ENCODE results near the gene MLLT6. TPM values are rescaled to one million over a fixed set of nuclear protein-coding genes. Genes with fewer than 3 reads are reported as not detected.

Gene MLLT6
- total RNA-seq, result 100 to 1,000 TPM; 263 to 315 (median 286) TPM

DNA sequence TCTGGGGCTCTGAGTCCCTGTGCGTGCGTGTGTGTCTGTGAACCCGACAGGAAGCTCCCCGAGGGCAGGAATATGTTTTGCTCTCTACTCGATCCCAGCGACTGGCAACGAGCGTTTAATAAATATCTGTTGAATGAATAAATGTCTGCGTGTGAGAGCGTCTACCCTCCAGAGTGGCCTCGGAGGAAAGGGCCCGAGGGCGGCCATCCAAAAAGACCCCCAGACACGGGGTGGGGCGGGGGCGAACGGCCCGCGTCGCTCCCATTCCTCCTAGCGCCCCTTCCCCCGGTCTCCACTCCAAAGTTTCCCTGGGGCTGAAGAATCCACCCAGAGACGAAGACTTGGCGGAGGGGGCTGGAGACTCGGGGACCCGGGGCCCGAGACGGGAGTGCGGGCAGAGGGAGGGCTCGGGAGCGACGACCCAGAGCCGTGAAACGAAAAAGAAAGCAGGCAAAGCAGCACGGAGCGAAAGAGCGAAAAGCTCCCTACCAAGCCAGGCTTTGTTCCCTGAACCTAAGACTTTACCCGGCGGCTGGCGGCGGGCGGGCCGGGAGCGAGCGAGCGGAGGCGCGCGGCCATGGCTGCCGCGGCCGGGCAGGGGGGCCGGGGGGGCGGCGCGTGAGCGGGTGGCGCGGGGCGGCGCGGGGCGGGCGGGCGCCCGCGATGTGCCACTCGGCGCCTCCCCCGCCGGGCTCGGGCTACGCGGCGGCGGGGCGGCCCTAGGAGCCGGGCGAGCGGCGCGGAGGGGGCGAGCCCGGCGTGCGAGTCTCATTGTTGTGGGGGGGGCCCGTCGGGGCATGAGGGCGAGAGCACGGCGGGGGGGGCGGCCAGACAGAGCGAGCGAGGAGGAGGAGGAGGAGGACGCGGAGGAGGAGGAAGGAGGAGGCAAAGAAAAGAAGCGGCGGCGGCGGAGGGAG is at the start of gene MLLT6:
Gene MLLT6 (plus strand): TSS at position 668 of the 917 bp plus-strand sequence. CDS start 360 bp downstream, outside the sequence.
- Mint-ChIP-seq H3K4me1 (ENCODE audit: low read depth) (peaks cover 44% of the 10 kb centered on the region), H3K27me3 (ENCODE audit: low read depth) (no peaks in the 10 kb centered on the region), H3K36me3 (ENCODE audit: insufficient read depth) (peaks cover 25% of the 10 kb centered on the region), H3K9me3 (peaks cover 5% of the 10 kb centered on the region), H3K4me3 (peak within 1 kb of the TSS; percentile 97)
- DNase-seq, result peak; percentile 88
- ATAC-seq, result peak; percentile 9 to 11

- Mint-ChIP-seq H3K4me3 (peak overlapping the region; percentile 54), H3K27me3 (ENCODE audit: low read depth) (peaks cover 32% of the 10 kb centered on the region), H3K36me3 (ENCODE audit: insufficient read depth) (no peaks in the 10 kb centered on the region), H3K4me1 (ENCODE audit: low read depth) (peaks cover 14% of the 10 kb centered on the region), H3K9me3 (no peaks in the 10 kb centered on the region)
- ATAC-seq (no peak), DNase-seq (no peak)
These were observed 47.9 kb upstream of the MLLT6 start for GRCh38 chr17:38656959-38657823.

GRCh38 chr17:38657824-38658740 is 47.0 kb upstream of the MLLT6 start:
- Mint-ChIP-seq H3K9me3 (no peaks in the 10 kb centered on the region), H3K27me3 (ENCODE audit: low read depth) (peaks cover 36% of the 10 kb centered on the region), H3K4me1 (ENCODE audit: low read depth) (peaks cover 14% of the 10 kb centered on the region), H3K4me3 (peak overlapping the region; percentile 29), H3K36me3 (ENCODE audit: insufficient read depth) (no peaks in the 10 kb centered on the region)
- DNase-seq (no peak), ATAC-seq (no peak)

DNA sequence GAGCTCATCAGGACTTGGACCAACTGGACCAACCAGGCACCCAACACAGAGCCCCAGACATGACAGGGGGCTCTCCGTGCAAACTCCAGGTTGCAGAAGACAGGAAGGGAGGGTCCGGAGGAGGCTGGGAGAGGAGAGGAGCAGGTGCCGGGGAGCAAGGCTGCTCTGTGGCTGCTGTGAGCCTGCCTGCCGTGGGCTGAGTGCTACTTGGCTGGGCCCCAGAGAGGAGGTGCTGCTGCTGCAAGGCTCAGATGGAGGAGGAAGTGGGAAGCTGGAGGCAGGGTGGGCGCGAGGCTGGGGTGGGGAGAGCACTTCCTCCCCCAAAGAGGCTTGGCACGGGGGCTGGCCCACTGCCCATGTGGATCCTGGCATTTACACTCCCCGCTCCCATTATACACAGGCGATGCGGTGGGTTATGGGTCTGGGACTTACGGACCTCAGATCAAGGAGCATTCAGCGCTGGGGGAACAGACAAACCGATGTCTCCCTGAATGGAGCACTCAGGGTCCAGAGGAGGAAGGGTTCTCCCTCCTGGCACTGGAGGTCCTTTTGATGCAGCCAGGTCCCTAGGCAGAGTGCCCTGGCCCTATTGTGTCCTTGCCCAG is 46.2 kb upstream of the MLLT6 start:
- Mint-ChIP-seq H3K9me3 (no peaks in the 10 kb centered on the region), H3K4me3 (no peak overlapping the region), H3K36me3 (ENCODE audit: insufficient read depth) (no peaks in the 10 kb centered on the region), H3K4me1 (ENCODE audit: low read depth) (peaks cover 13% of the 10 kb centered on the region), H3K27me3 (ENCODE audit: low read depth) (peaks cover 33% of the 10 kb centered on the region)
- ATAC-seq (no peak), DNase-seq (no peak)

GRCh38 chr17:38659415-38659814 is 45.7 kb upstream of the MLLT6 start:
- no peak for ATAC-seq
- Mint-ChIP-seq H3K4me1 (ENCODE audit: low read depth) (peaks cover 7% of the 10 kb centered on the region), H3K4me3 (no peak overlapping the region)

DNA sequence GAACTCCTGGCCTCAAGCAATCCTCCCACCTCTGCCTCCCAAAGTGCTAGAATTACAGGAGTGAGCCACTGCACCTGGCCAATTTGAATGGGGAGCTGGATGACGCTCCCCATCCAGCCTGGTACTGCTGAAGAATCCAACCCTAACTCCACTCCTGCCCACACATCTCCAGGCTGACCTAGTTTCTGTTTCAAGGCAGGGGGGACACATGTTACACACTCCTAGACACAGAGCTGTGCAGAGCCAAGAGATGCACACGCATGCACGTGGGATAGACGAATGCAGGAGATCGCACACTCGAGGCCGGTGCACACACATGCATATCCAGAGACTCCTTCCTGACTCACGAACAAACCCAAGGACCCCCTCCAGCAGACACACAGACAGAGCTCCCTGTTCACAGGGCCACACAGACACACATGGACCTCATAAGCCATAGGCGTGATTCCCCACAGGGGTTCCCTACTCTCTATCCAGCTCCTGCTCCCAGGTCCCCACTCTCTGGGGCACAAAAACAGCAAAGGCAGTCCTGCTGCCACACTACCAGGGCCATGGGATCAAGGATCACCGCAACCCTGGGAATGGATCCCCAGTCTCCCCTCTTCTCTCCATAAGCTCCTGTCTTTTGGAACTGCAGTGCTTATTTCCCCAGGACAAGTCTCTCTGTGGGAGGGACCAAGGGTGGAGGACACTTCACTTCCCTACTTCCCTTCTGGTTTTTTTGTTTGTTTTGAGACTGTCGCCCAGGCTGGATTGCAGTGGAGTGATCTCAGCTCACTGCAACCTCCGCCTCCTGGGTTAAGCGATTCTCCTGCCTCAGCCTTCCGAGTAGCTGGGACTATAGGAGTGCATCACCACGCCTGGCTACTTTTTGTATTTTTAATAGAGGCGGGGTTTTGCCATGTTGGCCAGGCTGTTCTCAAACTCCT is 44.7 kb upstream of the MLLT6 start:
- DNase-seq (no peak), ATAC-seq (no peak)
- H3K4me1 Mint-ChIP-seq (ENCODE audit: low read depth), result peaks cover 2% of the 10 kb centered on the region
- no peaks in the 10 kb centered on the region for H3K9me3 Mint-ChIP-seq
- H3K27me3 Mint-ChIP-seq (ENCODE audit: low read depth), result peaks cover 34% of the 10 kb centered on the region
- H3K36me3 Mint-ChIP-seq (ENCODE audit: insufficient read depth), result no peaks in the 10 kb centered on the region
- no peak overlapping the region for H3K4me3 Mint-ChIP-seq

More at GRCh38 chr17:38659415-38659814, 45.7 kb upstream of the MLLT6 start:
- Mint-ChIP-seq H3K9me3 (no peaks in the 10 kb centered on the region), H3K27me3 (ENCODE audit: low read depth) (peaks cover 34% of the 10 kb centered on the region), H3K36me3 (ENCODE audit: insufficient read depth) (no peaks in the 10 kb centered on the region)
- DNase-seq, result no peak

GRCh38 chr17:38663125-38663751 is 41.8 kb upstream of the MLLT6 start:
- H3K4me3 Mint-ChIP-seq, result no peak overlapping the region
- ATAC-seq (peak; percentile 69 to 76), DNase-seq (peak; percentile 34)
- H3K9me3 Mint-ChIP-seq, result no peaks in the 10 kb centered on the region
- peaks cover 32% of the 10 kb centered on the region for H3K27me3 Mint-ChIP-seq (ENCODE audit: low read depth)
- peaks cover 4% of the 10 kb centered on the region for H3K4me1 Mint-ChIP-seq (ENCODE audit: low read depth)
- H3K36me3 Mint-ChIP-seq (ENCODE audit: insufficient read depth), result no peaks in the 10 kb centered on the region

DNA sequence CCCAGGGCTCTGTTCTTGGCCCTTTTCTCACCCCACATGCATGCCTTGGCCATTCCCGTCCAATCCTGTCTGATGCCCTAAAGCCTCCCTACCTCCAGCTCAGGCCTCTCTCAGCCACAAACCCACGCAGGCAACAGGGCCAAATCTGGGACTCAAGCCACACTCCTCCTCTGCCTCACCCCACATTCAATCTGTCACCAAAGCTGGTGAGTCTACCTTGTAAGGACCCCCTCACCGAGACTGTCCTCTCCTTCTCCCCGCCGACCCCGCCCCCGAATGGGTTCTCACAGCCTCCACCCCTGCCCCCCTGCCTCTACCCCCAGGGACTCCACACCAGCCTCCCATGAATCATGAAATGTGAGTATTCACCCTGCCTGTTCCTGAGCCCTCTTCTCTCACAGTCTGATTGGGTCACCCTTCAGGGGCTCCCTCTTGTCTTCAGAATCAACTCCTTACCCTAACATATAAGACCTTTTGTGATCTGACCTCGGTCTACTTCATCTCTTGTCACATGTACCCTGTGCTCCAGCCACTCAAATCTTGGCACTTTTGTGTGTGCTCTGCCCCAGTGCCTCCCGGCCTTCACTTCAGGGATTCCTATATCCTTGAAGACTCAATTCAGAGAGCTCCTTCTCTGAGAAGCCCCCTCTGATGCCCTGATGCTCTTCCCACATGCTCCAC is 41.0 kb upstream of the MLLT6 start:
- H3K4me3 Mint-ChIP-seq, result no peak overlapping the region
- ATAC-seq (no peak), DNase-seq (no peak)
- H3K27me3 Mint-ChIP-seq (ENCODE audit: low read depth), result peaks cover 38% of the 10 kb centered on the region
- H3K36me3 Mint-ChIP-seq (ENCODE audit: insufficient read depth), result no peaks in the 10 kb centered on the region
- peaks cover 1% of the 10 kb centered on the region for H3K4me1 Mint-ChIP-seq (ENCODE audit: low read depth)
- no peaks in the 10 kb centered on the region for H3K9me3 Mint-ChIP-seq

GRCh38 chr17:38667099-38667786 is 37.8 kb upstream of the MLLT6 start:
- H3K9me3 Mint-ChIP-seq, result no peaks in the 10 kb centered on the region
- H3K4me1 Mint-ChIP-seq (ENCODE audit: low read depth), result peaks cover 15% of the 10 kb centered on the region
- H3K4me3 Mint-ChIP-seq, result no peak overlapping the region
- peak; percentile 45 to 74 for ATAC-seq
- DNase-seq, result peak; percentile 40
- H3K27me3 Mint-ChIP-seq (ENCODE audit: low read depth), result peaks cover 64% of the 10 kb centered on the region
- H3K36me3 Mint-ChIP-seq (ENCODE audit: insufficient read depth), result no peaks in the 10 kb centered on the region

- H3K27me3 Mint-ChIP-seq (ENCODE audit: low read depth), result peaks cover 64% of the 10 kb centered on the region
- no peak overlapping the region for H3K4me3 Mint-ChIP-seq
- H3K9me3 Mint-ChIP-seq, result no peaks in the 10 kb centered on the region
- no peaks in the 10 kb centered on the region for H3K36me3 Mint-ChIP-seq (ENCODE audit: insufficient read depth)
- ATAC-seq, result no peak
- H3K4me1 Mint-ChIP-seq (ENCODE audit: low read depth), result peaks cover 17% of the 10 kb centered on the region
- no peak for DNase-seq
These were observed 37.3 kb upstream of the MLLT6 start for GRCh38 chr17:38667787-38668122.

DNA sequence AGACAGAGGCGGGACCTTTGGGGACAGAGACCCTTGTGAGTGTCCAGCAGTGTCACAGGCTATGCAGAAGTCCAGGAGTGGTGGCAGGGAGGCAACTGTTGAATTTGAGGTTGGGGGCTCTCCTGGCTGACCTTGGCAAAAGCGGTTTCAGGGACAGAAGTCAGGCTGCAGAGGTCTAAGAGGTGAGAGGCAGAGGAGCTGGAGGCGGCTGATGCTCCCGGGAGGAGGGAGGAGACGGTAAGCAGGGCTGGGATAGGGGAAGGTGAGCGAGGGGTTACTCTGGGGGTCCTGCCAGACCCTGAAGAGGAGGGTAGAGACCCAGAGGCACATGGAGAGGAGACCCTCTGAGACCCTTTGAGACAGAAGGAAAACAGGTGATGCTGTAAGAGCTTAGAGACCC is 35.6 kb upstream of the MLLT6 start:
- Mint-ChIP-seq H3K4me3 (no peak overlapping the region), H3K27me3 (ENCODE audit: low read depth) (peaks cover 56% of the 10 kb centered on the region)

More for the DNA sequence above, 35.6 kb upstream of the MLLT6 start:
- DNase-seq, result no peak
- no peak for ATAC-seq
- no peaks in the 10 kb centered on the region for H3K9me3 Mint-ChIP-seq
- no peaks in the 10 kb centered on the region for H3K36me3 Mint-ChIP-seq (ENCODE audit: insufficient read depth)
- peaks cover 19% of the 10 kb centered on the region for H3K4me1 Mint-ChIP-seq (ENCODE audit: low read depth)

Data from activated T-cell treated with anti-CD3 and anti-CD28 coated beads, Interleukin-2, amount 50 U/mL, for 4 hours (primary cell).